ENCODE data around the gene ACTBL2. TPM values are rescaled to one million over a fixed set of nuclear protein-coding genes. Genes with fewer than 3 reads are reported as not detected.
"Not testable (repeated sequence)": the region's sequence is repeated elsewhere in the genome, so short reads cannot be mapped to it uniquely, and the experiment has no call there.

The ACTBL2 gene
- not detected for total RNA-seq

DNA sequence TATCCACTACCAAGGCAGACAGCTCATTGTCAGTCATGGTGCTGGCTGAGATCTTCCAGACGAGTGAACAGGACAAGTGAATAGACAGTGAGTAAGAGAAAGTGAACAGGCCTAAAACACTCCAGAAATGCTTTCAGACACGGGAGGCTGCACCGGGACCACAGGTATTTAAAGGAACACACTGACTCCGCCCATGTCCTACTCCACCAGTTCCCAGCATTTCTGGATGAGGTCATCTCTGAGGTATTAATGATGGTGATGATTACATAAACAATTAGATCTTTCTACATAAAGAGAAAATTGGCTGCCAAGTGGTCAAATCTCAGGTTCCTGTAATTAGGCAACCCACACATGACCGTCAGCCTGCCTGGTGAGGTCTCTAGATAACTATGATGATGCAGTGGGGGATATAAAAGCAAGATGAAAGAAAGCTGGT is at the start of gene ACTBL2:
ACTBL2 (minus strand) TSS at position 141 of the 436 bp plus-strand sequence; CDS start at position 37, 104 bp downstream.
- ChIA-PET CTCF (no interaction called here), POLR2A (no interaction called here)

GRCh38 chr5:57531333-57531732 is 48.7 kb upstream of the ACTBL2 start:
- CTCF ChIA-PET, result no interaction called here
- POLR2A ChIA-PET, result no interaction called here

DNA sequence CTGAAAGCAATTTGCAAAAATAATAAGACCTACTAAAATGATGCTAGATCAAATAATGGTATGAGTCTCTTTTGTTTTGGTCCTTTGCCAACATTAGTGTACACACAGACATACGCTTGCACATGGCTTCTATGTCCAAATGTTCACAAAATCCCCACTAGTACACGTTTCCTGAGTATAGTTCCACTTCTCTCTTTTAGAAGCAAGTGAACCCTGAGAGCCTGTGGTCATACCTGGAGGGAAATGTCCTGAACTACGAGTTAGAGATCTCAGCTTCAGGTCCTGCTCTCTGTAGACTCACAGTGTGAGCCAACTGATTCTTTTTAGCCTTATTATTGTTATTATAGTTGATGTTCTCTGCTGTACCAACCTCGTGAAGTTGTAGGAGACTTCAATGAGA is 47.3 kb upstream of the ACTBL2 start:
- POLR2A ChIA-PET, result no interaction called here
- CTCF ChIA-PET, result no interaction called here

GRCh38 chr5:57527870-57528269 is 45.3 kb upstream of the ACTBL2 start:
- POLR2A ChIA-PET, result no interaction called here
- CTCF ChIA-PET, result no interaction called here

DNA sequence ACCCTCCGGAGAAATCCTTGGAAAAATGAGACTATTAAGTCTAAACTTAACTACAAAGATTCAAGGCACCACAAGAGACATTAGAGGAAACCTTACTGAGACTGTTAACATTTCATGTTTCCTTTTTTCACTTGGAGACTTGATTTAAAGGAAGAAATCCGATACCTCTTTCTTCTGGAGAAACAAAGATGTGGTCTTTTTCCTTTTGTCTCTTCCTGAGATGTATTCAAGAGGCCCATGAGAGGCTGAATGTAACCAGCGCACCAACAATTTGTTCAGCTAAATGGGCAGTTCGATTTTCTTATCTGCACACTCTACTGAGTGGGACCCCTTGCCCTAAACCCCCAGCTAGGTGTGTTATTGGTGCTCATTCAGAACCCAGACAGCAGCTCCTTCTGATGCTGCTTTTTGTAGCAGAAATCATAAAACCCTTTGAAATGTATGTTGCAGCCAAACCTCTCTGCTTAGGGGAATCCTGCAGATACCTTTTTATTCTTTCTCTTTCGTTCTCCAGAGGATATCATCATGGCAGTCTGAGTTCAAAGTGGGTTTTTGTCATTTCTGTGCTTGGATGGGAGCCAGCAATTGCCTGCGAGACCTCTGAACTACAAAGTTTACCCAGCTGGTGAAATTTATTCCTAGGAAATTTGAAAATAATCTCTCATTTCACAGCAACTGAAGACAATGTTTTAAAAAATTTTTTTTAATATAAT is 41.9 kb upstream of the ACTBL2 start:
- ChIA-PET CTCF (no interaction called here), POLR2A (no interaction called here)

DNA sequence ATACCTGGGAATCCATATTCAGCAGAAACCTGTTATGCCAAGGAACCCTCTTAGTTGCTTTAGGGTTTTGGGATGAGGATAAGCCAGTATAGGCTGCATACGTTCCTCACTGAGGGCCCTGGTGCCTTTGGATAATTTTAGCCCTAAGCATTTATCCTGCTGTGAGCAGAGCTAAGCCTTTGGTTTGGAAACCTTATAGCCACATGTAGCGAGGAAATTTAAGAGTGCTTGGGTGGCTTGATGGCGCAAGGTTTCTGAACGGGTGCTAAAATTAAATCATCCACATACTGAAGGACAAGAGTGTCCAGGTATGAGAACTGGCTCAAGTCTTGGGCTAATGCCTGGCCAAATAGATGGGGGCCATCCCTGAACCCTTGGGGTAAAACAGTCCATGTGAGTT is 39.9 kb upstream of the ACTBL2 start:
- POLR2A ChIA-PET, CTCF ChIA-PET: not testable (repeated sequence)

DNA sequence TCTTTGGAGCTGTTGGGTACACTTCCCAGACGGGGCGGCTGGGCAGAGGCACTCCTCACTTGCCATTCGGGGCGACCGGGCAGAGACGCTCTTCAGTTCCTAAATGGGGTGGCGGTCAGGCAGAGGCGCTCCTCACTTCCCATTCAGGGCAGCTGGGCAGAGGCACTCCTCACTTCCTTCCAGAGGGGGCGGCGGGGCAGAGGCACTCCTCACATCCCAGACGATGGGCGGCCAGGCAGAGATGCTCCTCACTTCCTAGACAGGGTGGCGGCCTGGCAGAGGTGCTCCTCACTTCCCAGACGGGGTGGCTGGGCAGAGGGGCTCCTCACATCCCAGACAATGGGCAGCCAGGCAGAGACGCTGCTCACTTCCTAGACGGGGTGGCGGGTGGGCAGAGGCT is 35.8 kb upstream of the ACTBL2 start:
- CTCF ChIA-PET, result not testable (repeated sequence)

DNA sequence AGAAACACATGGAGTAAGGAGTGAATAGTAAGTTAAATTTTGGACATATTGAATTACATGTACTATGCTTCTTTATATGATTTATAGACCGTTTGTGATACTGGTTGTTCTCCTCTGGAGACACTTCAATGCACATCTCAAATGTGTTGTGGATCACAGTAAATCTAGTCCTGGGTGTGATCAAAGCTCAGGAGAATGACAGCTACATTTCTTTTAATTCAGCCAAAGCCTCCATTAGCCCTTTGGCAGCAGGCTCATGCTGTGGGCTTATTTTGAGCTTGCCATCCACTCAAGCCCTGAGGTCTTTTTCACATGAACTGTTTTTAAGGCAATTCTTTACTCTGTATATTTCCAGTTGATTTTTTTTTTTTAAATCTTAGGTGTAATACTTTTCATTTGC is 34.6 kb upstream of the ACTBL2 start:
- ChIA-PET POLR2A (no interaction called here), CTCF (no interaction called here)

More for the DNA sequence above, 35.8 kb upstream of the ACTBL2 start:
- POLR2A ChIA-PET, result not testable (repeated sequence)

DNA sequence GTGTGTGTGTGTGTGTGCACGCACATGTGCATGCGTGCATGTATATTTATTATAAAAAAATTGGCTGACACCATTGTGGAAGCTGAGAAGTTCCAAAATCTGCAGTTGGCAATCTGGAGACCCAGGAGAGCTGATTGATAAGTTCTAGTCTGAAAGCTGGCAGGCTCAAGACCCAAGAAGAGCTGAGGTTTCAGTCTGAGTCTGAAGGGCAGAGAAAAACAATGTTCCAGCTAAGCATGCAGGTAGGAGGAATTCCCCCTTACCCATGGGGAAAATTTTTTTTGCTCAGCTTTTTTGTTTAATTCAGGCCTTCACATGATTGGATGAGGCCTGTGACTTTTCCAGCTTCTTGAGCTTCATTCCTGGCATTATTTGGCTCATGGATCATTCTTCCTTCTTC is 31.2 kb upstream of the ACTBL2 start:
- ChIA-PET POLR2A (no interaction called here), CTCF (no interaction called here)

GRCh38 chr5:57511321-57511720 is 28.7 kb upstream of the ACTBL2 start:
- POLR2A ChIA-PET, result no interaction called here
- CTCF ChIA-PET, result no interaction called here

- ChIA-PET POLR2A (no interaction called here), CTCF (no interaction called here)
These were observed 27.1 kb upstream of the ACTBL2 start for GRCh38 chr5:57509501-57510260.

DNA sequence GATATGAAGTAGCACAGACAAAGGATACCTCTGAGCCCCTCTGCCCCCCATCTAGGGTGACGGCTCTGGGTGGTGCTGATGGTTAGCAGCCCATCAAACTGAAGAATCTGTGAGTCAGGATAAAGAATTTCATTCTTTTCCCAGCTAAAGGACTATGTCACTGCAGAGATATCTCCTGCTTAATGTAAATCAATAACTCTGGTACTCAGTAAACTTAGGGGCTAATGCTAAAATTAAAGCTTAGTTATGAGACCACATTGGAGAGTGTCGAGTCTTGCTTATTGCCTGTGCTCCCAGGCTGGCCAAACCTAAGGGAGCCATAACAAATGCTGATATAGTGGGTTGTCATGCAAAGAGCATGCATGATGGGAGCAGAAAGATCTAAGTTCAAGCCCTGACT is 25.6 kb upstream of the ACTBL2 start:
- POLR2A ChIA-PET, result no interaction called here
- CTCF ChIA-PET, result no interaction called here

DNA sequence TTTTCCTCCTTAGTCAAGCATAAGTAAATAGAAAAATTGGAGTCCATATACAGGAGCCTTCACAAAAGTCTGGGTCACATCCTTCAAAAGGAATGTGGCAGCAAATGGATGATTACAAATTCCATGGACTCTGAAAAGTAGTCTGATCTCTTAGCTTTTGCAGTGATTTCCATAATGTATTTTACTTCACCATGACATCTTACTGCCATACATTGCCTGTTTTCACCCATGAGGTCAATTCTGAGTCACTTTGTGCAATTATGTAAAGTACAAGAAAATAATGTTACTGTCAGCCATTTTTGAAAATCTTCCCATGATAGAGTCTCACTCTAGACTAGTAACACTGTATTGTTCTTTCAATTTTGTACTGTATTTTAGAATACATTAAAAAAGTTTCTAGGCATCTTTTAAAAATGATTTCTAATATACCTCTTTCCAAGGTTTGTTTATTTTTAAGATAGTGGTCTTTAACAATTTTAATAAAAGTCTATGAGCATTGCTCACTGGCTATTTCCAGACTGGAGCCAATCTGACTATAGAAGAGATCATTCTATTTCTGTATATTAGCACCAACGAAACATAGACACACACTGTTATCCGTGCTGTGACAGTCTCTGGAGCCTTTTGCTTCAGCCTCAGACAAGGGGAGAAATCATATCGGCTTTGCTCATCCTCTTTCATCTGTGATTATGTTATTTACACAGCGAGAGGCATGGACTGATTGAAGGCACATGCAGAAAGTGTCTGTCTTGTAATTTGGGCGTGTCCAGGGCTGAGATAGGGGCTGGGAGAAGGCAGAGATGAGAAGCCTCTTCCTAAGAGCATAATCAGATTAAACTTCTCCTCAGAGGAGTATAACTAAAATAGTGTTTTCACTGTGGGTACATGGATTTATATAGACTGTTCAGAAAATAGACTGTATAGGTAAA is 22.9 kb upstream of the ACTBL2 start:
- CTCF ChIA-PET, result no interaction called here
- POLR2A ChIA-PET, result no interaction called here

DNA sequence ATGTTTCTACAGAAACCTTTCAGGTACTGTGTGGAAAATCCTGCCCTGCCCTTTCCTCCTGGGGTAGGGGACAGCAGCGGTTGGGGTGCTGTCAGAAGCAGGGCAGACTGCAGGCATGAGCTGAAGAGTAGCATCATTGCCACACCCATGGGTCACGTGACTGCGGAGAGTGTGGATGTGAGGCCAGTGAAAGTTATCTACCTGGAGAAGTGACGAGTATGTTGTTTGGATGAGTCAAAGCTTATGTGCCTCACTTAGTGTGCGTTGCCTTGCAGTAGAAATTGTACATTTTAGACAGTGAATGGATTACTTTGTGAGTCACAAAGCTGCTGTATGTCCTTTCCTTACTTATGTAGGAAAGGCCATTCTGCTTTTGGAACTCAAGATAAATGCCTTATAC is 21.7 kb upstream of the ACTBL2 start:
- ChIA-PET CTCF (no interaction called here), POLR2A (no interaction called here)

- ChIA-PET POLR2A (no interaction called here), CTCF (no interaction called here)
These were observed 20.8 kb upstream of the ACTBL2 start for GRCh38 chr5:57503433-57503832.

- CTCF ChIA-PET, result interaction anchor here (0.5 kb wide), 1 partner anchor 969 kb away, joined by 4 read pairs; no protein-coding TSS in a partner anchor
- POLR2A ChIA-PET, result no interaction called here
These were observed 19.0 kb upstream of the ACTBL2 start for GRCh38 chr5:57501414-57502201.

DNA sequence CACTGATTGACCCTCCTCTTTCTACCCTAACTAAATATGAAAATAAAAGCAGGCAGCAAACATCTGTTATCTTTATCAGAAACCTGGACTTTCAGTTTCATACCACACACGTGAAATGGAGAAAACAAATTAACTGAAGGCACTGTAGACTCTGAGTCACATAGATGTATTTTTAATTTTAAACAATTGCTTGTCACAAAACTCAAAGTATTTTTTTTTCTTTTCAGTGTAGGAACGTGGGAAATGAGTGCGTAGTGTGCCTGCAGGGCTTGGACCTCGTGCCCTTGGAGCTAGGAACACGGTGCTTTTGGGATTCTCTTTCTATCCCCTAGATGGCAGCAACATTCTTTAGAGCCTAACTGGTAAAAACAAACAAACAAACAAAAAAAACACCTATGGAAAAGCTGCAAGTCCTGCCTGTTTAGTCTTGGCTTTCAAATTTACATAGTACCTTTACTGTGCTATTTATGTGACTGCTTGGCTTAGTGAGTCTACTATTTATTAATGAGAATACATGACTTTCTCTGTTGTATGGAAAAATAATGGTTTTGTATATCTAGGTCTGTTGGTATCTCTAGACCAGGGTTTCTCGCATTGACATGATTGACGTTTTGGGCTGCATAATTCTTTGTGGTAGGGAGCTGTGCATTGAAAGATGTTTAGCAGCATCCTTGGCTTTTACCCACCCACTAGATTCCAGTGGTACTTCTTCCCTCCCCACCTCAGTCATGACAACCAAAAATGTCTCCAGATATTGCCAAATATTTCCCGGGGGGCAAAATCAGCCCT is 16.8 kb upstream of the ACTBL2 start:
- CTCF ChIA-PET, result no interaction called here
- POLR2A ChIA-PET, result no interaction called here

DNA sequence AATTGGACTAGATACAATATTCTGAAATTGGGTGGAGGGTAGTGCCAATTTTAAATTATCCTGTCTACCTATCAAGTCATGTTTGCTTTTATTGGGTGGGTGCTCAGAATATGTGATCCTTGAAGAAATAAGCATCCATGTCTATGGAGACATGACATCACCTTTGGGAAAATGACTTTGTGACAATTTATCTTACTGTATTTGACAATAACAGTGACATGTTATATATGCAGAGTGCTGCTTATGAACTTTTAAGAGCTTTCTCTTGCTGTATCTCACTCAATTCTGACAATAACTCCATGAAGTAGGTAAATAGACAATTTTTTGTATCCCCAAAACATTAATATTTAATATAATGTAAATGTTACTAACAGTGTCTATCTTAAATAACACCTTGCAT is 15.1 kb upstream of the ACTBL2 start:
- CTCF ChIA-PET, result no interaction called here
- POLR2A ChIA-PET, result no interaction called here

Data from activated CD8-positive, alpha-beta memory T cell treated with anti-CD3 and anti-CD28 coated beads for 36 hours (primary cell).